ENCODE results near the gene GNG5. TPM values are rescaled to one million over a fixed set of nuclear protein-coding genes. Genes with fewer than 3 reads are reported as not detected.
"Not testable (repeated sequence)": the region's sequence is repeated elsewhere in the genome, so short reads cannot be mapped to it uniquely, and the experiment has no call there.

The GNG5 gene
- total and polyA plus RNA-seq, 7 experiments from 2014 or later, result 24.8 to 250 (median 58.8) TPM

DNA sequence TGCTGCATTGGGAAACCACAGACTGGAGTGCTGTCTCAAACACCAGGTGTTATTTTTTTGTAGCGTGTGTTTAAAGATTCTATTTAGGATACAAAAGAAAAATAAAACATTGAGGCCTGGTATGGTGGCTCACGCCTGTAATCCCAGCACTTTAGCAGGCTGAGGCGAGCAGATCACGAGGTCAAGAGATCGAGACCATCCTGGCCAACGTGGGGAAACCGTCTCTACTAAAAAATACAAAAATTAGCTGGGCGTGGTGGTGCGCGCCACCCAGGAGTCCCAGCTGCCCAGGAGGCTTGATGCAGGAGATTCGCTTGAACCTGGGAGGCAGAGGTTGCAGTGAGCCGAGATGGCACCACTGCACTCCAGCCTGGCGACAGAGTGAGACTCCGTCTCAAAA is 1.5 kb upstream of the GNG5 start:
- not testable (repeated sequence) for H3K27ac Mint-ChIP-seq, ATAC-seq
- intact Hi-C loops (cut with micrococcal nuclease), result loop anchor here (2.0 to 10.0 kb wide), 12 partner anchors 13 to 769 kb away; partner anchors contain the start of genes BCL10 (in 2 of the 2), C1orf52 (in 1 of the 2), MCOLN3 (in 1 of the 2) and PRKACB (in 1 of the 2)

DNA sequence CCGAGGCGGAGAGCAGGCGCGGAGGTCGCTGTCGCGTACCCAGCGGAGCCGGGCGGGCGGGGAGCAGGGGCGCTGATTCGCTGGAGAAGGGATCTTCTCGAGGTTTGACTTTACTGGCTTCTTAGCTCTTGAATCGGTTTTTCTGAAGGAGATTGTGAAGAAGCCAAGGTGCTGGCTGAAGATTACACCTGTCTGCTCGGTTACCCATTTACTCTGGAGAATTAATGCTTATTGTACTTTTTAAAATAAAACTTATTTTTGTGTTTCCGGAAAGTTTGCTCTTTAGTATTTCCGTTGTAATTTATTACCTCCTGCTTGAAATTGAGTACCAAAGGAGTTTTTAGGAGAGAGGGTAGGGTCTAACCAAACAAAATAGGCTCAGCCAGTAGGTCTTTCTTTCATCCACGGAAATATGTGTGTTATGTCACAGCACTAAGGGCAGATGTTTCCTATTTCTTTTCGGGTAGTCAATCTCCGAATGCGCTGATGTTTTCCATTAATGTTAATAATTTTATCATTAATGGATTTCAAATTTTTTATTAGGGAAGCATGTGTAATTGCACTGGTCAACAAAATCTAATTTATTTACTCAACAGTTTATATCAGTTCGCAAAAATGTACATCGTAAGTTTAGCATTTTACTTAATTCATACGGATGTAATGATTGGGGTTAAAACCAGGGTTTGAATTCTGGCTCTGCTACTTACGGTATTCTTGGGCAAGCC is 510 bp upstream of the GNG5 start:
- Histone ChIP-seq H3K36me3 (ENCODE audit: control insufficient read depth in 2 of 3, insufficient read depth in 3 of 3, low read length in 3 of 3) (no peaks in the 10 kb centered on the region), H3K4me3 (ENCODE audit: low read length) (peak overlapping the region; percentile 94), H3K4me1 (ENCODE audit: control insufficient read depth in 2 of 2, insufficient read depth in 2 of 2, low read length in 2 of 2) (peaks cover 11 to 27% of the 10 kb centered on the region in 2 donors), H3K9me3 (ENCODE audit: control insufficient read depth in 2 of 3, low read length in 3 of 3) (no peaks in the 10 kb centered on the region), H3K27ac (ENCODE audit: low read depth, low read length) (peak overlapping the region; percentile 76), H3K27me3 (ENCODE audit: control insufficient read depth in 2 of 2, insufficient read depth in 2 of 2, low read length in 2 of 2) (no peaks in the 10 kb centered on the region)
- Mint-ChIP-seq H3K27me3 (peaks cover 0 to 2% (median 0%) of the 10 kb centered on the region in 5 donors), H3K27ac (peak overlapping the region; percentile 93 to 99 (median 96)), H3K4me1 (peaks cover 12 to 46% (median 43%) of the 10 kb centered on the region in 7 donors), H3K36me3 (peaks cover 3 to 22% (median 6%) of the 10 kb centered on the region in 5 donors), H3K4me3 (peak overlapping the region; percentile 93 to 100 (median 98)), H3K9me3 (peaks cover 0 to 19% (median 0%) of the 10 kb centered on the region in 11 donors)
- DNase-seq, result peak in 2 of 9 donors; percentile 49 to 54
- POLR2A ChIA-PET, result interaction anchor here (0.7 to 5.6 kb wide), 12 partner anchors 8 to 438 kb away, joined by 3 to 60 read pairs (median 4); partner anchors contain the start of genes CTBS, PRKACB and RPF1
- intact Hi-C loops (cut with micrococcal nuclease), result loop anchor here (1.0 to 10.0 kb wide), 22 partner anchors 14 to 770 kb away; partner anchors contain the start of genes BCL10 (in 2 of the 2), CTBS (in 2 of the 2), PRKACB (in 2 of the 2) and RPF1 (in 2 of the 2)
- CTCF ChIA-PET, result interaction anchor here (0.9 to 1.1 kb wide), 3 partner anchors 75 to 362 kb away, joined by 3 to 4 read pairs (median 3); partner anchors contain the start of gene PRKACB
- ATAC-seq, result no peak

More for the DNA sequence above, 1.5 kb upstream of the GNG5 start:
- H3K4me3 ChIP-seq (ENCODE audit: low read length); H3K36me3 ChIP-seq (ENCODE audit: control insufficient read depth in 2 of 3, insufficient read depth in 3 of 3, low read length in 3 of 3); H3K9me3 ChIP-seq (ENCODE audit: control insufficient read depth in 2 of 3, low read length in 3 of 3); H3K27me3 Mint-ChIP-seq; H3K27me3 ChIP-seq (ENCODE audit: control insufficient read depth in 2 of 2, insufficient read depth in 2 of 2, low read length in 2 of 2); DNase-seq; H3K27ac ChIP-seq (ENCODE audit: low read depth, low read length); CTCF ChIA-PET: not testable (repeated sequence)
- peaks cover 3 to 22% (median 6%) of the 10 kb centered on the region in 5 donors for H3K36me3 Mint-ChIP-seq
- H3K9me3 Mint-ChIP-seq, result peaks cover 0 to 22% (median 0%) of the 10 kb centered on the region in 11 donors
- H3K4me1 ChIP-seq (ENCODE audit: control insufficient read depth in 2 of 2, insufficient read depth in 2 of 2, low read length in 2 of 2), result peaks cover 11 to 26% of the 10 kb centered on the region in 2 donors
- peaks cover 12 to 42% (median 35%) of the 10 kb centered on the region in 7 donors for H3K4me1 Mint-ChIP-seq
- POLR2A ChIA-PET, result interaction anchor here (2.6 to 5.6 kb wide), 2 partner anchors 28 to 66 kb away, joined by 32 to 60 read pairs; partner anchors contain the start of genes CTBS and RPF1
- peak overlapping the region in 2 of 10 donors; percentile 16 to 55 for H3K4me3 Mint-ChIP-seq

DNA sequence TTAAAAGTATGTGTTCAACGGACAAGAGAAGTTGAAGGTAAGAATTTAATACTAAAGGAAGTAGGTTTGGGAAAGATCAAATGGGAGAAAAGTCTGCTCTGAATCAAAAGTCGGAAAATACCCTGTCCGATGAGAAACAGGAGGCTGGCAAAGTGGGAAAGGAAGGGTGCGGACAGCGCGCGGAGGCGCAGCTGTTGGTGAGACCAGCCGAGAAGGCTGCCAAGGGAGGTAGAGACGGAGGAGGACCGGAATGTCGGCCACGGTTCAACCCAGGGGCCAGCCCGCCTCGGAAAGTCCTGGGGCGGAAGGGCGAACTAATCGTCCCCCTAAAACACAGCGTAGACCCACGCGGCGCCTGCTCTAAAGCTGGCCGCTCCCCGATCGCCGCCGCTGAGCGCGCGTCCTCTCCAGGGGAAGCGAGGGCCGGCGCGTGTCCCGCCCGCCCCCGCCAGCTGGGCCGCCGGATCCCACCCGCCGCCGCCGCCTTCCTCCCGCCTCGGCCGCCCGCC is 834 bp downstream of the GNG5 start:
- DNase-seq (peak in 2 of 9 donors; percentile 30 to 33), ATAC-seq (peak; percentile 33)
- Histone ChIP-seq H3K27ac (ENCODE audit: low read depth, low read length) (peak overlapping the region; percentile 76), H3K4me1 (ENCODE audit: control insufficient read depth in 2 of 2, insufficient read depth in 2 of 2, low read length in 2 of 2) (peaks cover 15 to 27% of the 10 kb centered on the region in 2 donors), H3K4me3 (ENCODE audit: low read length) (peak overlapping the region; percentile 94), H3K36me3 (ENCODE audit: control insufficient read depth in 2 of 3, insufficient read depth in 3 of 3, low read length in 3 of 3) (no peaks in the 10 kb centered on the region), H3K27me3 (ENCODE audit: control insufficient read depth in 2 of 2, insufficient read depth in 2 of 2, low read length in 2 of 2) (no peaks in the 10 kb centered on the region), H3K9me3 (ENCODE audit: control insufficient read depth in 2 of 3, low read length in 3 of 3) (no peaks in the 10 kb centered on the region)
- Mint-ChIP-seq H3K27me3 (peaks cover 0 to 2% (median 0%) of the 10 kb centered on the region in 5 donors), H3K9me3 (peaks cover 0 to 16% (median 0%) of the 10 kb centered on the region in 11 donors), H3K4me1 (peaks cover 24 to 60% (median 55%) of the 10 kb centered on the region in 7 donors), H3K36me3 (peaks cover 3 to 29% (median 10%) of the 10 kb centered on the region in 5 donors), H3K4me3 (peak overlapping the region; percentile 94 to 100 (median 98)), H3K27ac (peak overlapping the region; percentile 93 to 99 (median 96))
- intact Hi-C loops (cut with micrococcal nuclease), result loop anchor here (1.0 to 10.0 kb wide), 23 partner anchors 15 to 771 kb away; partner anchors contain the start of genes BCL10 (in 2 of the 2), CTBS (in 2 of the 2), PRKACB (in 2 of the 2) and RPF1 (in 2 of the 2)
- POLR2A ChIA-PET, result interaction anchor here (0.9 to 5.6 kb wide), 9 partner anchors 12 to 439 kb away, joined by 4 to 60 read pairs (median 6); partner anchors contain the start of genes CTBS, PRKACB and RPF1
- CTCF ChIA-PET, result interaction anchor here (0.6 to 1.1 kb wide), 8 partner anchors 25 to 1393 kb away, joined by 3 to 4 read pairs (median 4); partner anchors contain the start of genes CTBS and PRKACB

DNA sequence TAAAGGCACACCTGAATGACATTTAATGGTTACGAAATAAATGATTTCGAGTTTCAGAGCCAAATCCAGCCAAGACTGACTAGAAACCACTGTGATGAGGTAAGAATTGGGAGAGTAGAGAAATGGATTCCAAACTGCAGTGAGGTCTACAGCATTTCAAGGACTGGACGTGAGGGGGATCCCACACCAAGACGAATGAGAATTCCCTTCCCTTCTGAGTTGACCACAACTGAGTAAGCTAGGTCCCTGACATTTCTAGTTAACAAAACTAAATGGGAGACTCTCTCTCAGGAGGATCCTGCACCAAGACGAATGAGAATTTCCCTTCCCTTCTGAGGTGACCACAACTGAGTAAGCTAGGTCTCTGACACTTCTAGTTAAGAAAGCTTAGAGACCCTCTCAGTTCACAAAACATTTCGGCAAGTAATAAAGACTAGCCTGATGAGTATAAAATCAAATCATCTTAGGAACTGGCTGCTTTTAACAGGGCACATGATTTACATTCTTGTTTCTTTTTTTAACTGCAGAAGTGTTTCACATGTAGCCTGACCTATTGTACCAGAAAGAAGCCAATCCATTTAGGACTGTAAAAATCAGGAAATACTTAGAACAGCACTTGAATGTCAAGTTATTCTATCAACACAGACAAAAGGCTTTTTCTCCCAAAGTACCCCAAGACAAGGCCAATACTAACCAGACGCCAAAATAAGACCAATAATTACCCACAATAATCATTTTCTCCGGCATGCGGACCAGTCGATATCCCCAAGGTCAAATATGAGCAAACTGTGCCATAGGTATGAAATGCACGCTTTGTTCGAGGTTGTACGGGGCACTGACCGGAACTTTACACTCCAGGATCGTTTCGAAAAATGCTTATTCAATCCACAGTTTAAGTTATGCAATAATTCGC is 1.5 kb downstream of the GNG5 start:
- H3K36me3 Mint-ChIP-seq, result peaks cover 3 to 26% (median 7%) of the 10 kb centered on the region in 5 donors
- Histone ChIP-seq H3K4me3 (ENCODE audit: low read length) (peak overlapping the region; percentile 94), H3K4me1 (ENCODE audit: control insufficient read depth in 2 of 2, insufficient read depth in 2 of 2, low read length in 2 of 2) (peaks cover 15 to 27% of the 10 kb centered on the region in 2 donors), H3K36me3 (ENCODE audit: control insufficient read depth in 2 of 3, insufficient read depth in 3 of 3, low read length in 3 of 3) (no peaks in the 10 kb centered on the region), H3K27ac (ENCODE audit: low read depth, low read length) (peak overlapping the region; percentile 76), H3K27me3 (ENCODE audit: control insufficient read depth in 2 of 2, insufficient read depth in 2 of 2, low read length in 2 of 2) (no peaks in the 10 kb centered on the region), H3K9me3 (ENCODE audit: control insufficient read depth in 2 of 3, low read length in 3 of 3) (no peaks in the 10 kb centered on the region)
- POLR2A ChIA-PET, result interaction anchor here (0.6 to 5.6 kb wide), 9 partner anchors 24 to 361 kb away, joined by 3 to 60 read pairs (median 6); partner anchors contain the start of genes CTBS, PRKACB and RPF1
- H3K4me1 Mint-ChIP-seq, result peaks cover 24 to 67% (median 61%) of the 10 kb centered on the region in 7 donors
- CTCF ChIA-PET, result interaction anchor here (0.7 to 1.1 kb wide), 3 partner anchors 24 to 576 kb away, joined by 3 to 4 read pairs (median 3); no protein-coding TSS in a partner anchor
- H3K4me3 Mint-ChIP-seq, result peak overlapping the region; percentile 94 to 100 (median 98)
- peaks cover 0 to 2% (median 0%) of the 10 kb centered on the region in 5 donors for H3K27me3 Mint-ChIP-seq
- DNase-seq, result no peak
- intact Hi-C loops (cut with micrococcal nuclease), result loop anchor here (2.0 to 10.0 kb wide), 7 partner anchors 18 to 770 kb away; partner anchors contain the start of genes BCL10 (in 1 of the 2), MCOLN3 (in 1 of the 2) and SYDE2 (in 1 of the 2)
- ATAC-seq, result no peak
- peak overlapping the region; percentile 92 to 99 (median 96) for H3K27ac Mint-ChIP-seq
- peaks cover 0 to 12% (median 0%) of the 10 kb centered on the region in 11 donors for H3K9me3 Mint-ChIP-seq

DNA sequence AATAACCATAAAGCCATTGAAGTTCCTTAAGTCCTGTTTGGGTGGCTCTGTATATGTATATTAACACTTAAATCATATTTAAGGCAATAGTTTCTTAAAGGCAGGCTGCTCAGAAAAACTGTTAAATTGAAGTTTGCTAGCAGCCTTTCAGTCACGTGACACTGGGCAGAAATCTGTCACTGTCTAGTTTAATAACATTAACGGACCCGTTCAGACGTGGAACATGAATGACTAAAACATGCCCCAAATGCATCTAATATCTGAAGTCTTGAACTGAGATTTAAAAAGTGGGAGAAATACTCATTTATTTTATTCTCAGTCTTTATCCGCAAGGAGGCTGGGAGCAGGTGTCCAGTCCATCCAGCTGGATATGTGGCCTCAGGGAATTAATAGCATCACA is 3.5 kb downstream of the GNG5 start:
- POLR2A ChIA-PET, result interaction anchor here (0.7 to 5.6 kb wide), 3 partner anchors 23 to 71 kb away, joined by 3 to 60 read pairs (median 8); partner anchors contain the start of genes CTBS and RPF1
- H3K27ac Mint-ChIP-seq, result peak overlapping the region in 6 of 9 donors; percentile 17 to 99 (median 96)

More for the DNA sequence above, 3.5 kb downstream of the GNG5 start:
- ATAC-seq (no peak), DNase-seq (no peak)
- Mint-ChIP-seq H3K4me3 (peak overlapping the region in 4 of 10 donors; percentile 6 to 100 (median 58)), H3K27me3 (peaks cover 0 to 2% (median 0%) of the 10 kb centered on the region in 5 donors), H3K4me1 (peaks cover 26 to 71% (median 63%) of the 10 kb centered on the region in 7 donors), H3K9me3 (peaks cover 0 to 4% (median 0%) of the 10 kb centered on the region in 11 donors), H3K36me3 (peaks cover 0 to 17% (median 12%) of the 10 kb centered on the region in 5 donors)
- peaks cover 15 to 27% of the 10 kb centered on the region in 2 donors for H3K4me1 ChIP-seq (ENCODE audit: control insufficient read depth in 2 of 2, insufficient read depth in 2 of 2, low read length in 2 of 2)
- H3K4me3 ChIP-seq (ENCODE audit: low read length), result no peak overlapping the region
- H3K27me3 ChIP-seq (ENCODE audit: control insufficient read depth in 2 of 2, insufficient read depth in 2 of 2, low read length in 2 of 2), result no peaks in the 10 kb centered on the region
- CTCF ChIA-PET, result interaction anchor here (0.5 kb wide), 1 partner anchor 21 kb away, joined by 5 read pairs; no protein-coding TSS in a partner anchor
- intact Hi-C loops (cut with micrococcal nuclease), result loop anchor here in 1 of 2 donors (10.0 kb wide), 2 partner anchors 542 to 772 kb away; partner anchors contain the start of genes BCL10 and MCOLN3
- peaks cover 2 to 9% (median 6%) of the 10 kb centered on the region in 3 experiments for H3K36me3 ChIP-seq (ENCODE audit: control insufficient read depth in 2 of 3, insufficient read depth in 3 of 3, low read length in 3 of 3)
- H3K27ac ChIP-seq (ENCODE audit: low read depth, low read length), result no peak overlapping the region
- no peaks in the 10 kb centered on the region for H3K9me3 ChIP-seq (ENCODE audit: control insufficient read depth in 2 of 3, low read length in 3 of 3)
